Measurements from ENCODE around the gene SRGAP1.
"Not testable (repeated sequence)": the region's sequence is repeated elsewhere in the genome, so short reads cannot be mapped to it uniquely, and the experiment has no call there.

Gene SRGAP1

DNA sequence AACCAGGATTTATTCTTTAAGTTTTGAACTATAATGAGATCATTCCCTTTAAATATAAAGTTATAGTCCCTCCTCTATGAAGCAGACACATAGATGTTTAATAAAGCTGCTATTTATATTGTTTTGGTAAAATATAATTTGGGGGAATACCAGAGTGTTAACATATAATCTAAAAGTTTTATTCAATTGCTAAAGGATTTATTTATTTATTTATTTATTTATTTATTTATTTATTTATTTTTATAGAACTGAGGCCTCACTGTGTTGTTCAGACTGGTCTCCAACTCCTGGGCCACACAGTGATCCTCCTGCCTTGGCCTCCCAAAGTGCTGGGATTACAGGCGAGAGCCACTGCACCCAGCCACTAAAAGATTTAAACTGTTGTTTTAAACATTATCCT, 278.9 kb downstream of the SRGAP1 start:
- DNase-seq (ENCODE audit: low read depth): no peak

DNA sequence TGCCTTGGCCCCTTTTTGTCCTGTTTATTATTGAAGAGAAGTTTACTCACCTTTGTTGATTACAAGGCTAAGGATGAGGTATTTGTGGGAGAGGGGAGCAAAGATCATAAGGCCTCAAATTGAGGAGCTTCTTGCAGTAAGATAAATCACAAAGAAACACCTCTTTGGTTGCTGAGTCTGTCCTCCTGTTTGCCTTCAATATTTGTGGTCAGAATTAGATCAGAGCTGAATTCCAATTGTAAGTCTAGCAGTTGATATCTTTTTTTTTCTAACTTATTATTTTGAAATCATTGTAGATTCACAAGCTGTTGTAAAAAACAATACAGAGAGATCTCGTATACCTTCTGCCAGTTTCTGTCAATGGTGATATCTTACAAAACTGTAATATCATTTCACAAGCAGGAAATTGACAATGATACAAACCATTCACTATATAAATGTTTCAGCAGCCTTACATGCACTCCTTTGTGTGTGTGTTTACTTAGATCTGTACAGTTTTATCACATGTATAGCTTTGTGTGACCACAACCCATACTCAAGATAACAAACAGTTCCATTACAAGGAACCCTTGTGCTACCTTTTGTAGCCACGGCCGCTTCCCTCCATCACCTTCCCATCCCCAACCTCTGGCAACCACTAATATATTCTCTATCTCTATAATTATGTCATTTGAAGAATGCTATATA, 280.2 kb downstream of the SRGAP1 start:
- no peak for DNase-seq (ENCODE audit: low read depth)
- H3K4me3 ChIP-seq (ENCODE audit: low read depth, low read length): no peak overlapping the region

More for the DNA sequence above, 278.9 kb downstream of the SRGAP1 start:
- H3K4me3 ChIP-seq (ENCODE audit: low read depth, low read length): no peak overlapping the region

DNA sequence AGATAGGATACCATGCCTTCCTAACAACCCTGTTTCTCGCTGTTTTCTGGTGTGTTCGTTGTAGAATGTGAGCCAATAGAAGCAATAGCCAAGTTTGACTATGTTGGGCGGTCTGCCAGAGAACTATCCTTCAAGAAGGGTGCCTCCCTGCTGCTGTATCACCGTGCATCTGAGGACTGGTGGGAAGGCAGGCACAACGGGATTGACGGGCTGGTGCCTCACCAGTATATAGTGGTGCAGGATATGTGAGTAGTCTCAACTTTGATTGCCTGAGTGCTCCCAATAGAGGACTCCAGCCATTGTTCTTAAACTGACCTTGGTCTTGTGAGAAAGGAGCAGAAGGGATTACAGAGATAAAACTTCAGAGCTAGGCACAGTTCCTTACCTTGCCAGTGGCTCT, 281.4 kb downstream of the SRGAP1 start:
- H3K4me3 ChIP-seq (ENCODE audit: low read depth, low read length): no peak overlapping the region
- DNase-seq (ENCODE audit: low read depth): no peak

DNA sequence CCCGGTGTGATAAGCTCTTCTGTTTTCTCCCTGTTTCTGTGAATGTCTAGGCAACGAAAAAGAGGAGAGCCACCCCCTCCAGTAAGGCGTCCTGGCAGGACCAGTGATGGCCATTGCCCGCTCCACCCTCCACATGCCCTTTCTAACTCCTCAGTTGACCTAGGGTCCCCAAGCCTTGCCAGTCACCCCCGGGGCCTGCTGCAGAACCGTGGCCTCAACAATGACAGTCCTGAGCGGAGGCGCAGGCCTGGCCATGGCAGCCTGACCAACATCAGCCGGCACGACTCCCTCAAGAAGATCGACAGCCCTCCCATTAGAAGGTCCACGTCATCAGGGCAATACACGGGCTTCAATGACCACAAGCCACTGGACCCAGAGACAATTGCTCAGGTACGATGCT, 283.3 kb downstream of the SRGAP1 start:
- H3K4me3 ChIP-seq (ENCODE audit: low read depth, low read length): no peak overlapping the region
- no peak for DNase-seq (ENCODE audit: low read depth)

DNA sequence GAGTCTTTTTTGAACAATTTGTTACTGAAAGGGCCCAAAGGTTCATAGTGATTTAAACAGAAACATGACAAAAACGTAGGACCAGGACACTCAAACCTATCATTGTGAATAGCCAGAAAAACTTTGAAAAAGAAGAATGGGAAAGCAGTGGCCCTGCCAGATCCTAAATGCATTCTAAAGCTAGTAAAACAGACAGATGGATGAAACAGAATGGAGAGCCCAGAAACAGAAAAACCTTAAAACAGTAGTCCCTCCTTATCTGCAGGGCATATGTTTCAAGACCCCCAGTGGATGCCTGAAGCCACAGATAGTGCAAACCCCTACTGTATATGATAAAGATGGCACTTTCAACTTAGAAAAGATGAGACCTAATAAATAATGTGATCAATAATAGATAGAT, 283.9 kb downstream of the SRGAP1 start:
- H3K4me3 ChIP-seq (ENCODE audit: low read depth, low read length): no peak overlapping the region
- DNase-seq (ENCODE audit: low read depth): no peak

DNA sequence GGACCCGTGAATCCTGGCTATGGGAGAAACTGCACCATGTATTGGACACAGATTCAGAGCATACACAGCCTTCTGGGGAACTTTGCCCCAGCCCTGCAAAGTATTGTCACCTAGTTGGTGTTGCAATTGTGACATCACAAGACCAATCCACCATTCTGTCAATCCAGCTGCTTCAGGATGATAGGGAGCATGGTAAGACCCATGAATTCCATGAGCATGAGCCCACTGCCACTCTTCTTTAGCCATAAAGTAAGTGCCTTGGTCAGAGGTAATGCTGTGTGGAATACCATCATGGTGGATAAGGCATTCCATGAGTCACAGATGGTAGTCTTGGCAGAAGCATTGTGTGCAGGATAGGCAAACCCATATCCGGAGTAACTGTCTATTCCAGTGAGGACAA, 286.0 kb downstream of the SRGAP1 start:
- not testable (repeated sequence) for DNase-seq (ENCODE audit: low read depth); H3K4me3 ChIP-seq (ENCODE audit: low read depth, low read length)

DNA sequence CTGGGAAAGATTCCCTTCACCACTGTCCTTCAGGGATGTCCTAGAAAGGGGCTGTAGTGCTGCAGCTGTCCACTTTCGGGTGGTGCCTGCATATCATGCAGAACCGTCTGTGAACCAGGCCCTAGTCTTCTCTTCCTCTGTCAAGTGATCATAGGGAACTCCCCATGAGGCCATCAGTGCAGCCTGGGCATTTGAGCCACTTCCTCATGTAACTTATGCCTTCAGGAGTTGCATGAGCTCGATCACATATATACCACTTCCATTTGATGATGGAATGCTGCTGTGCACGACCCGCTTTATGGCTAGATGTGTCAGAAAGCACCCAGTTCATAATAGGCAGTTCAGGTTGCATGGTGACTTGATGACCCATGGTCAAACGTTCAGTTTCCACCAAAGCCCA, 287.0 kb downstream of the SRGAP1 start:
- not testable (repeated sequence) for DNase-seq (ENCODE audit: low read depth); H3K4me3 ChIP-seq (ENCODE audit: low read depth, low read length)

DNA sequence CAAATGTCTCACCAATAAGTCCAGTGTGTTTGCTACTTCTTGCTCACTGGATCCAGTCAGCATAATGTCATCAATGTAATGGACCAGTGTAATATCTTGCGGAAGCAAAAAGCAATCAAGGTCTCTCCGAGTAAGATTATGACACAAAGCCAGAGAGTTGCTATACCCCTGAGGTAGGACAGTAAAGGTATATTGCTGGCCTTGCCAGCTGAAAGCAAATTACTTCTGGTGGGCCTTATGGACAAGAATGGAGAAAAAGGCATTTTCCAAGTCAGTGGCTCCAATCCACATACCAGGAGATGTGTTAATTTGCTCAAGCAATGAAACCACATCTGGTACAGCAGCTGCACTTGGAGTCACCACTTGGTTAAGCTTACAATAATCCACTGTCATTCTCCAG, 288.2 kb downstream of the SRGAP1 start:
- H3K4me3 ChIP-seq (ENCODE audit: low read depth, low read length); DNase-seq (ENCODE audit: low read depth): not testable (repeated sequence)

DNA sequence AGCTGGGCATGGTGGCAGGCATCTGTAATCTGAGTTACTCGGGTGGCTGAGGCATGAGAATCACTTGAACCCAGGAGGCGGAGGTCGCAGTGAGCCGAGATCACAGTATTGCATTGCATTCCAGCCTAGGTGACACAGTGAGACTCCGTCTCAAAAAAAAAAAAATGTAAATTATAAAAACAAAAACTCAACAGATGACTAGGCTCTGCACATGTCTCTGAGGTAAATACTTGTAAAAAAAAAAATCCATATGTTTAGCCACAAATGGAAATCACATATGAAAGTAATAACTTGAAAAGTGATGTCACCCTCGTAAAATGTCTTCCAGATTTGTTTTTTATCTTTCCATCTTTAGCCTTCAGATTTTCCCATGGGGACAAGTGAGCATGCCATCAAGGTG, 292.6 kb downstream of the SRGAP1 start:
- H3K4me3 ChIP-seq (ENCODE audit: low read depth, low read length): no peak overlapping the region
- DNase-seq (ENCODE audit: low read depth): no peak

DNA sequence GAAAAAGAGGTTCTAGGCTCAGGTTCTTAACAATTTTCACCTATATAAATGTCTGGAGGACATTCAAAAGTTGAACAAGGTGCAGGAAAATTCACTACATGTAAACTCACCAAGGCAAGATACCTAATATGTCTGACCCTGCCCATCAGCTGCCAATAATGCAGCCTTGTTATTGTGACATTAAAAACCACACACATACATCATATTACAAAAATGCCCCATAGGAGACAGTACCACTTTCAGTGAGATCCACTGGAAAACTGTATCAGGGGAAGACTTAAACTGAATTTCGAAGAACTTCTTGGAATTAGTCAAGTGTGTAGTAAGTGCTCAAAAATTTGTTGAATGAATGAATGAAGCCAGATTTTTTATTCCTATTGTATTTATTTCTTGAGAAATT, 294.5 kb downstream of the SRGAP1 start:
- no peak overlapping the region for H3K4me3 ChIP-seq (ENCODE audit: low read depth, low read length)
- no peak for DNase-seq (ENCODE audit: low read depth)

DNA sequence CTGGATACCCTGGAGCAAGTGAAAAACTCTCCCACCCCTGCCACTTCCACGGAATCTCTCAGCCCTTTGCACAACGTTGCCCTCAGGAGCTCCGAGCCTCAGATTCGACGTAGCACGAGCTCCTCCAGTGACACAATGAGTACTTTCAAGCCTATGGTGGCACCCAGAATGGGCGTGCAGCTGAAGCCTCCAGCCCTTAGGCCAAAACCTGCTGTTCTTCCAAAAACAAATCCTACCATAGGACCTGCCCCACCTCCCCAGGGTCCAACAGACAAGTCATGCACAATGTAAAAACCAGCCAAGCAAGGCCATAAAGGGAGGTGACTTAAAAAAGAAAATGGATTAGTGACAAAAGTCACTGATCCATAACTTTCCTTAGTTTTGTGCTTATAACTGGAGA, 297.9 kb downstream of the SRGAP1 start:
- DNase-seq (ENCODE audit: low read depth): no peak
- H3K4me3 ChIP-seq (ENCODE audit: low read depth, low read length): no peak overlapping the region

DNA sequence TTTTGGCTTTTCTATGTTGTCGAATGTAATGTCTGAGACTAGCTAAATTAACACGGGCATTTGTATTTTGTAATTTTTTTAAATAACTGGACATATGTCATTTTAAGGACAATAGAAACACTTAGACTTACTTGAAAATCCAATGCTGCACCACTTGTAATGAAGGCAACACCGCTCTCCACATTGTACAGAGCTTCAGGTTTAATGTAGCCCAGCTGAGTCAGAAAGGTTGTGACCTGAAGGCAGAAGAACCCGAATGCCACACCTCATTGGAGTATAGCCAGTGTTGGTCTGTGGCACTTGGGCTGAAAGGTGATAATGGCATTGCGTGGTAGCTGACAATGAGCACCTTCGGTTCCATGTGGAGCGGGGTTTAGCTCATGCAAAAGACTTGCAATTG, 298.3 kb downstream of the SRGAP1 start:
- no peak for DNase-seq (ENCODE audit: low read depth)
- H3K4me3 ChIP-seq (ENCODE audit: low read depth, low read length): no peak overlapping the region

DNA sequence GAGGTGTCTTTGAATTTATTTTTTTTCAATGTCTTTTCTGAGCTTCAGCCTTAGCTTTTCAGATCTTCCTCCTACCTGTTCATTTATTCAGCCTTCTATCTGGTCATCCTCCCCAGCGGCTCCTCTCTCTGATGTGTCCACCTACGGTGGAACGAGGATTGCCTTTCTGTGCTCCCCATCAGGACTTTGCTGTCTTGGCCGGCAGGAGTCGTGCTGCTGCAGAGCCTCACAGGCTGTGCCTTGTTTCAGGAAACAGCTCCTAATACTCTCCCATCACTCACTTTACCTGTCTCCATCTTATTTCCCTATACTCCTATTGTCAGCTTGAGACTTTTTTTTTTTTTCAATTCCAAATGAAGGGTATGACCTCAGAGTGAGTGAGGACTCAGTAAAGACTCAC, 300.7 kb downstream of the SRGAP1 start:
- no peak overlapping the region for H3K4me3 ChIP-seq (ENCODE audit: low read depth, low read length)
- DNase-seq (ENCODE audit: low read depth): no peak

DNA sequence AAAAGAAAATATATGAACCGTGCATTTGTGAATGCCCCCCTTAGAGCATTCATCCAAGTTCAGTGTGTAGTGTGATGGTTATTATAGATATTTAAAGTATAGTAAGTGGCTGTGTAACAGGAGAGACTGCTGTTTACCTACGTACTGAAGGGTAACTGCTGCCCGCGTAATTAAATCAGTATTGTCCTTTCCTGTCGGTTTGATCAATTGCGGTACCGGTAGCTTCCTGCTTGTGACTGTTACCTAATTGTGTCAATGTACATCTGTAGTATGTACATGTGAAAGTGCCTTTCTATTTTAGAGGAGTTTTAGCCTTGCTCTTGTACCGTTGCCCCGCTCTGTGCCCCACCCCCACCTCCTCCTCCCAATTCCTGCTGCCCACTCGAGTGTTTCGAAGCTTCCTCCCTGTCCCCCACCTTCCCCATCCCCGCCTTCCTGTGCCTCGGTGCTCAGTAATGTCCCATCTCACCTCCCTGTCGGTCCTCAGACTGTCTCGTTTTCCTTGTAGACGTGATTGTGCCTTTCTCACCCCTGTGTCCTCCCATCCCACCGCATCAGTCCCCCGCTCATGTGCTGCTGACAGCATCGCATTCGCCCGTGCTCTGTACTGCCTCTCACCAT, 302.6 kb downstream of the SRGAP1 start:
- DNase-seq (ENCODE audit: low read depth): no peak
- H3K4me3 ChIP-seq (ENCODE audit: low read depth, low read length): no peak overlapping the region

DNA sequence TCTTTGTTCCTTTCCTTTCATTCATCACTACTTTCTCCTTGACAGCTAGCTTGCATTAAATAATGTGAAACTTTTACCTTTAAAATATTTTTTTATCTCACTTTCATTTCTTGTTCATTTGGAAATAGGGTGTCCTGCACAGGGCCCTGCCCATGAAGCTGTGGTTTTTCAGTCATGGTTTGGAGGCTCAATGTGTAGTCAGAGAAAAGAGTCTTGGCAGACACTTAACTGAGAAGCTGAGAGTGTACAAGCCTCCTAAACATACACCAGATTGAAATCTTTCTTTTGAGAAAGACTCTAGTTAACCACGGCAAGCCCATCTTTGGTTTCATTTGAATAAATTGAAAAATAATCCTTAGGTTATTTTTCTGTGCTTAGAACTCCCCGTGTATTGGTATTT, 303.4 kb downstream of the SRGAP1 start:
- no peak overlapping the region for H3K4me3 ChIP-seq (ENCODE audit: low read depth, low read length)
- DNase-seq (ENCODE audit: low read depth): no peak

DNA sequence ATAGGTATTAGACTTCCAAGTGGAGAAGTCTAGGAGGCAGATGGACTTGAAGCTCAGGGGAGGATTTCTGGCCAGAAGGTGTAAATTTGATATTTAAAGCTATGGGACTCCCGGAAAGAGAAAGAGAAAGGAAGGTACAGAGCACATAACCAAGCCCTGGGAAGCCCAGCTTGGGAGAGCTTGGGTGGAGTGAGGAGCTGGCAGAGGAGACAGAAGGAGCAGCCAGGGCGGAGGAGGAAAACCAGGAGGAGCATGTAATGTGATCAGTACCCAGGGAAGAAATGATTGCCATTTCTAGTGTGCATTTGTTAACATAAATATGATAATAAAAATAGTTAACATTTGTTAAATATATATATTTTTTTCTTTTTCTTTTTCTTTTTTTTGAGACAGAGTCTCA, 310.2 kb downstream of the SRGAP1 start:
- no peak overlapping the region for H3K4me3 ChIP-seq (ENCODE audit: low read depth, low read length)
- DNase-seq (ENCODE audit: low read depth): no peak

DNA sequence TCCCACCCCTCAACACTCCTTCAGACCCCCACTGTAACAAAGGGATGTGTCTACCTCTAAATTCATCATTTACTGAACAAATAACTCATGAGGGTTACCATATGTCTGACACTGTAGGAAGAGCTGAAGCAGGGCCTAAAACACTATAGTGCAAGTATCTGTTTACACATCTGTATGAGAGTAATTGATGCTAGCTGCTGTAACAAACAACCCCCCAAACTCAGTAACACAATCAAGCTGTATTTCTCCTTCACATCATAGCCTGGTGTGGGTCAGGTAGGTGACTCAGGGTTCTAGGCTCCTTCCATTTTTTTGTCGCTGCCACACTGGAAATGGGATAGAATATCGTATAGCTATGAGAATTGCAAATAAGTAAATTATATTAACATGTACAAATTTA, 312.6 kb downstream of the SRGAP1 start:
- no peak overlapping the region for H3K4me3 ChIP-seq (ENCODE audit: low read depth, low read length)
- no peak for DNase-seq (ENCODE audit: low read depth)

DNA sequence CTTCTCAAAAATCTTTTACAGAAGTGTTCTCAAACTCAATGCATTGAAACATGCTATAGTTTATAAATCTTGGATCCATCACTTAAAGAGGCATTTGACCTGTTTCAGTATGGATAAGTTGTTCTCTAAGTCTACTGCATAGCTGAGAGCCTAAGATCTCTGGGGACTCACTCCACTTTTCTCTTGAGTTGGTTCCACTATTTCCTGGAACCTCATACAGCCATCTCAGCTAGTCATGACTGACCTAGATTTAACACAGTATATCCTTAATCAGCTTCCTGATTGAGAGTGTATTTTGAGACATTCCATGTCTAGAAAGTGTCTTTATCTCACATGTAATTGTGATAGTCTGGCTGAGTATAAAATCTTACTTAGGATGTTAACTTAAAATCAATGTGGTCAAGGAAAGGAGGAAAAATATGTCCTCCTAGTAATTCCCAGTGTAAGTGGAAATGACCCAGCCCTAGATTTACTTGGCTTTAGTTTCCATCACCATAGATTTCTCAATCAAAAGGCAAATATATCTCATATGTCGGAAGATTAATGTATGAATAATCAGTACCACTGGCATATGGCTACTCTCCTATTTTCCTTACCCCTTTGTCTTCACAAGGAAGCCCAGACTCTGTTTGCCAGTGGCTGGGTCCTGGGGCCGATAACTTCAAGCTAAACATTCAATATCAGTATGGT, 315.7 kb downstream of the SRGAP1 start:
- peak; percentile 31 for DNase-seq (ENCODE audit: low read depth)
- no peak overlapping the region for H3K4me3 ChIP-seq (ENCODE audit: low read depth, low read length)

DNA sequence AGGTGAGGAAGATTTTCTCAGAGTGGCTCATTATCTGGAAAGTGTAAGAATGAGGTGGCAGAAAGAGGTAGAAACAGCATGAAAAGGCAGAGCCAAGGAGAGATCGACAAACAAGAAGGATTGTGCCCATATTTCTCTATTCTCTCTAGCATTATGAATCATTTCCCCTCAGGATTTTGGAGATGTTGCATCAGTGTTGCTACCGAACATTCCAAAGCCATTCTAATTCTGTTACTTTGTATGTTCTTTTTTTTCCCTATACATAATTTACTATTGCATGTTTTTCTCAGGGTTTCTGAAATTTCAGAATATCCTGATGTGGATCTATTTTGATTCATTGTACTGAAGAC, 316.2 kb downstream of the SRGAP1 start:
- H3K4me3 ChIP-seq (ENCODE audit: low read depth, low read length): no peak overlapping the region
- peak; percentile 58 for DNase-seq (ENCODE audit: low read depth)

DNA sequence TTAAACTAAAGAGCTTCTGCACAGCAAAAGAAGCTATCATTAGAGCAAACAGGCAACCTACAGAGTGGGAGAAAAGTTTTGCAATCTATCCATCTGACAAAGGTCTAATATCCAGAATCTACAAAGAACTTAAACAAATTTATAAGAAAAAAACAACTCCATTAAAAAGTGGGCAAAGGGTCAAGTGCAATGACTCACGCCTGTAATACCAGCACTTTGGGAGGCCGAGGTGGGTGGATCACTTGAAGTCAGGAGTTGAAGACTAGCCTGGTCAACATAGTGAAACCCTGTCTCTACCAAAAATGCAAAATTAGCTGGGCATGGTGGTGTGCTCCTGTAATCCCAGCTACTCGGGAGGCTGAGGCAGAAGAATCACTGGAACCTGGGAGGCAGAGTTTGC, 322.1 kb downstream of the SRGAP1 start:
- not testable (repeated sequence) for DNase-seq (ENCODE audit: low read depth); H3K4me3 ChIP-seq (ENCODE audit: low read depth, low read length)

DNA sequence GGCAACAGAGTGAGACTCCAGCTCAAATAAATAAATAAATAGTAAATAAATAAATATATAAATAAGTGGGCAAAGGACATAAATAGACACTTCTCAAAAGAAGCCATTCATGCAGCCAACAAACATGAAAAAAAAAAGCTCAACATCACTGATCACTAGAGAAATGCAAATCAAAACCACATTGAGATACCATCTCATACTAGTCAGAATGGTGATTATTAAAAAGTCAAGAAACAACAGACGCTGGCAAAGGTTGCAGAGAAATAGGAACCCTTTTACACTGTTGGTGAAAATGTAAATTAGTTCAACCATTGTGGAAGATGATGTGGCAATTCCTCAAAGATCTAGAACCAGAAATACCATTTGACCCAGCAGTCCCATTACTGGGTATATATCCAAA, 322.5 kb downstream of the SRGAP1 start:
- not testable (repeated sequence) for H3K4me3 ChIP-seq (ENCODE audit: low read depth, low read length); DNase-seq (ENCODE audit: low read depth)
